Ammon's horn (tissue), 1 donor: ENCODE data around the gene DEXI.

Experiments
- DNase-seq: peaks from one replicate; pipeline ENCODE4 v3.0.0-alpha.2; 2016; ENCODE audit warnings: low spot score

The DEXI gene

DNA sequence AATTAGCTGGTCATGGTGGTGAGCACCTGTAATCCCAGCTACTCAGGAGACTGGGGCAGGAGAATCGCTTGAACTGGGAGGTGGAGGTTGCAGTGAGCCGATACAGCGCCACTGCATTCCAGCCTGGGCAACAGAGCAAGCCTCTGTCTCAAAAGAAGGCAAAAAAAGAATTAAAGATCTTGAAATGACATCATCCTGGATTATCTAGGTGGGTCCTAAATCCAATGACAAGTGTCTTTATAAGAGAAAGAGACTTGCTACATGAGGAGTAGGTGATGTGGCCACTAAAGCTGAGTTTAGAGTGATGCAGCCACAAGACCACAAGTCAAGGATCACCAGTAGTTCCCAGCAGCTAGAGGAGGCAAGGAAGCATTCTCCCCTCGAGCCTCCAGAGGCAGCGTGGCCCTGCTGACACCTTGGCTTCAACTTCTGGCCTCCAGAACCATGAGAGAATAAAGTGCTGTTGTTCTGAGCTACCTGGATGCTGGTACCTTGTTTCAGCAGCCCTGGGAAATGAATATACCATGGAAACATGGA, 49.4 kb downstream of the DEXI start:
- DNase-seq = no peak

DNA sequence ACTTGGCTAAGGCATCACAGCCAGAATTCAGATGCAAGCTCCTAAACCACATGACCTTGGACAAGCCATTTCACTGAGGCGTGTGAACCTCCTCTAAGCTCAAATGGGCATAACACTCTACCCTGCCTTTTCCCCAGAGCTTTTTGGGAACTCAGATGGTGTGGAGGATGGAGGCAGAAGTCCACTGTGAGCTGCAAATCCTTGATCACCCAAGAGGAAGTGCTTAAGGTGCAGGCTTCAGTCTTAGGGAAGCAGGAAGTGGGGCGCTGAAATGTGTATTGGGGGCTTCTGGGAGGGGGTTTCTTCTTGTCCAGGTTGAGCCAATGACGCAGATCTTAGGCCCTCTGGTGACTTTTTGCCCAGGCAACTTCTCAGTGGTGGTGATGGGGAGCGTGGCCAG, 52.4 kb downstream of the DEXI start:
- no peak for DNase-seq

DNA sequence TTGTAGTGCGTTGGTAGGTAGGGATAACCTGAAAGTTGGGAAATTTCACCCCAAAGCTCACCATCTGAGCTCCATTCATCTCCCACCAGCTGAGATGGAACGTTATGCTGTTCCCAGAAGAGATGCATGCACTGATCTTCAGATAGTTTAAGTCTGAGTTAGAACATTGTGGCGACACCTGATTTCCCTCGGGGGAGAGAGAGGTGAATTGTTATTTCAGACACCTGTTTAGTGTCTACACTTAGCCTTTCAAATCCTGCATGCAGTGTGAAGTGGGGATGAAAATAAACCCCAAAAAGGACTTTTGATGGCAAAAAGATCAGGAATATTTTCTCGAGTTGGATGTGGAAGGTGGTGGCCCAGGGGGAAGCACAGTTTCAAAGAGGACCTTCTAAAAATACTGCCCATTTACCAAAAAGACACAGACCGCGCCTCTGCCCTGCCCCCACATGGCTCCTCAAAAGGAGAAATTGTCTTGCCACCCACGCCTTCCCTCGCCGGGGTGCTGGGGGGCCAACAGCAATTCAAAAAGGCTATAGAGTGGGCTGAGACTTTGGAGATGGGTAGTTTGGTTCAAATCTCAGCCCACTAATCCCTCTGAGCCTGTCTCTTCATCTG, 53.8 kb downstream of the DEXI start:
- DNase-seq = no peak

DNA sequence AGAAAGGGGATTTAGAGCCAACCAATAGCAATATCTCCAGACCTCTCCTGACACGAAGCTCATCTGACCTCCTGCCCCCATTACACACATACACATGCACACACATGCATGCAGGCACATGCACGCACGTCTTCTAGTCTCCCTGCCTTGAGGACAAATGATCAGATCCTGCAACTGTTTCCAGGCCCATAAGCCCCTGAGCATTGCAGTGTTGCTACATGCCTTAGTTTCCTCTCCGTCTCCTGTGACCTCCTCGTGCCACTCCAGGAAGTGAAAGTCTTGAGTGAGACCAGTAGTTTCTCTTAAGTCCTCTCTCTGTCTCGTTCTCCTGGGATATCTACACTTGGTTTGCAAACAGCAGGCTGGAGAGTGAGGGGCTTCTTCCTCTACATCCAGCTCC, 57.0 kb downstream of the DEXI start:
- DNase-seq = peak; percentile 72

DNA sequence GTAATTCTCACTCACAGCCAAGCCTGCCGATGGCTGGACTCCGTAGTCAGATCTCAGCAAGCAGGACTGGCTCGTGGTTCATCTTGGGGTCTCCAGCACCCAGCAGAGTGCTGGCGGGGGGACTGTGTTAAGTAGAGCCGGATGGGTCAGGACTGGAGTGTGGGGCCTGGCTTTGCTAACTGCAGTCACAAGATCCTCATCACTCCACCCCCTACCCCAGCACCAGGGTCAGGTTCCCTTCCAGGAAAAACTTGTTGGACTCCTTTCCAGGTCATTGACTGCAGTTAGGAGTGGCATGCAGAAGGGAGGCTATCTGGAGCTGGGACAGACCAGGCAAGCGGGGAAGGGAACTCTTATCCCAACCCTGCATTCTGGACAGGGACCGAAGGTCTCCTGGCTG, 59.3 kb downstream of the DEXI start:
- no peak for DNase-seq

DNA sequence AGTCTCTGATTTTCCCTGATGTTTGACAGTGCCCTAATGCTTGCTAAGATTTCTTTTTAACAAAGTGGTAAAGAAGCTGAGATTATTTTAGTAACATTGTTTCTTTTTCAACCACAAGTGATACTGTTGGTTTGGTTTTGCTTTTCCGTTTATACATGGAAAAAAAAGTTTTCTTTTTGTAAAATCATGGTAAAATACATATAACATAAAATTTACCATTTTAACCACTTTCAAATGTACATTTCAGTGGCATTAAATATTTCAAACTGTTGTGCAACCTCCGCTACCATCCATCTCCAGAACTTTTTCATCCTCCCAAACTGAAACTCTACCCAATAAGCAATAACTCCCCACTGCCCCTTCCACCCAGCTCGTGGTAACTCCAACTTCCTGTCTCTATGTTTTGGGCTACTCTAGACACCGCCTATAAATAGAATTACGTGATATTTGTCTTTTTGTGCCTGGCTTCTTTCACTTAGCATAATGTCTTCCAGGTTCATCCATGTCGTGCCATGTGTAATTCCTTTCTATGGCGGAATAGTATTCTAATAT, 60.7 kb downstream of the DEXI start:
- DNase-seq = no peak

DNA sequence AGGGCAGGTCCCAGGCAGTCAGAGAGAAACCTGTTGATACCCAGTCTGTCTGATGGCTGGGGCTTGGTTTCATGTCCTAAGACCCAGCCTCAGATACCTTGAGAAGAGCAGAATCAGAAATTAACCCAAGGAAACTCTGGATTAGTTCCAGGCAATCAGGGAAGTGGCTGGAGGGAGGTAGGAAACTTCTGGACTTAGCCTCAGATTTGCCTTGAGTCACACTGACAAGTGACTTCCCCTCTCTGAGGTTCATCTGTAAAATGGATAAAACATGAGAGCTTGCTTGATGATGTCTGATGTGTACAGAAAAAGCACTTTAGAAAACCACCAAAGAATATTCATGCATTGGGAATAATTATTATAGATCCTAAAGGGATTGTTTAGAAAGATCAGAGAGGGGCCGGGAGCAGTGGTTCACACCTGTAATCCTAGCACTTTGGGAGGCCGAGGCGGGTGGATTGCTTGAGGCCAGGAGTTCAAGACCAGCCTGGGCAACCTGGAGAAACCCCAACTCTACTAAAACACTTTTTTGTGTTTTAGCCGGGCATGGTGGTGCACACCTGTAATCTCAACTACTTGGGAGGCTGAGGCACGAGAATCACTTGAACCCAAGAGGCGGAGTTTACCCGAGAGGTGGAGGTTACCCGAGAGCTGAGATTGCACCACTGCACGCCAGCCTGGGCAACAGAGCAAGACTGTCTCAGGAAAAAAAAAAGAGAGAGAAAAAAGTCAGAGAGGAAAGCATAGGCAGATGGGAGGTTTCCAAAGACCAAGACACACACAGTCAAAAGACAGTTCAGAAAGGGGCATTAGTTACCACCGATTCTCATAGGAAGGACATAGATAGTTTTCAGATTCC, 61.4 kb downstream of the DEXI start:
- no peak for DNase-seq

DNA sequence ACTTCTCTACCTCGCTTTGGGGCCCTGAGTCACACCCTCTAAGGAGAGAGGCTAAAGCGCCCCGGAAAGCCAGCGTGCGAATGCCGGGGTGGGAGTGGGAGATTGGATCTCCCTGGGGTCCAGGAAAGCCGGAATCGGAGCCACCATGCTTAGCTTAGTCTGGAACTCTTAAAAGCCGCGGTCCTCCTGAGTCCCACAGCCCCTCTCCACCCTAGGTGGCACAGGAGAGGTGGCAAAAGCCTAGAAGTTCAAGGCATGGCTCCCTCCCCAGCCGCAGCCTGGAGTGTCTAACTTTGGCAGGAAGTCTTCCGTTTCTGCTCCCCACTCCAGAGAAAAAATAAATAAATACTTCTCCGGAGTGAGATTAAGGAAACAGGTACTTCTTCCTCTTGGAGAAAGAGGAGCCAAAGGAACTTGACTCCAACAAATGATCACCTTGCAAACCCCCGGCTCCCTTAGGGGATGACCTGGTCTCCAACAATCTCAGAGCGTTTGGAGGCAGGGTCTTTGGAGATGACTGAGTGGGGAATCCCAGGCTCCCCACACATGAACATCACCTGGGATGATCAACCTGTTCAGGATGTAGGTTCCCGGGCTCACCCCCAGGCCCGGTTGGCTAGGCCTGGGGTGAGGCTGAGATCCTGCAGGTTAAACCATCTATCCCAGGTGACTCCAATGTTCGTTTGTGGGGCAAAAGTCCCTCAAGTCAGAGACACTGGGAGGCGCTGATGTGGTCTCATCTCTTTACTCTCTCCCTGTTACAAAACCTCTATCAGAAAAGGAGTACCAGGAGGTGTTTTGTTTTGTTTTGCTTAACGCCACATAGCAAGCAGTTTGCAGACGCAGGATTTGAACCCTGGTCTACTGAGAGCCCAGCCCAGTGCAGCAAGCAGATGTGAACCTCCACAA, 62.3 kb downstream of the DEXI start:
- DNase-seq = no peak
